Measurements from ENCODE around the gene MATN4.

MATN4 gene

GRCh38 chr20:45288860-45289259, 19.2 kb downstream of the MATN4 start:
- no peak for DNase-seq

- no peak for DNase-seq
Measured at GRCh38 chr20:45288376-45288775, 19.7 kb downstream of the MATN4 start.

GRCh38 chr20:45283551-45284057, 24.5 kb downstream of the MATN4 start:
- no peak for DNase-seq

GRCh38 chr20:45282700-45283550, 25.2 kb downstream of the MATN4 start:
- DNase-seq = no peak

- no peak for DNase-seq
Measured at GRCh38 chr20:45279992-45280391, 28.1 kb downstream of the MATN4 start.

- no peak for DNase-seq
Measured at GRCh38 chr20:45275338-45275737, 32.8 kb downstream of the MATN4 start.

- DNase-seq = no peak
Measured at GRCh38 chr20:45269754-45270270, 38.3 kb downstream of the MATN4 start.

GRCh38 chr20:45269056-45269455, 39.0 kb downstream of the MATN4 start:
- DNase-seq = no peak

GRCh38 chr20:45268531-45268930, 39.6 kb downstream of the MATN4 start:
- DNase-seq = no peak

- DNase-seq = no peak
Measured at GRCh38 chr20:45266977-45267376, 41.1 kb downstream of the MATN4 start.

- no peak for DNase-seq
Measured at GRCh38 chr20:45263556-45264266, 44.4 kb downstream of the MATN4 start.

GRCh38 chr20:45258664-45259063, 49.4 kb downstream of the MATN4 start:
- DNase-seq = no peak

GRCh38 chr20:45258259-45258658, 49.8 kb downstream of the MATN4 start:
- no peak for DNase-seq

GRCh38 chr20:45257711-45258110, 50.4 kb downstream of the MATN4 start:
- DNase-seq = no peak

- DNase-seq = no peak
Measured at GRCh38 chr20:45257161-45257560, 50.9 kb downstream of the MATN4 start.

GRCh38 chr20:45254383-45255262, 53.5 kb downstream of the MATN4 start, which contains the start of gene SLPI:
SLPI (minus strand) TSS chr20:45254564; CDS start chr20:45254543, 21 bp downstream.
- no peak for DNase-seq

GRCh38 chr20:45253261-45253660, 54.8 kb downstream of the MATN4 start:
- DNase-seq = no peak

- no peak for DNase-seq
Measured at GRCh38 chr20:45251884-45252560, 56.1 kb downstream of the MATN4 start.

- no peak for DNase-seq
Measured at GRCh38 chr20:45248609-45249008, 59.5 kb downstream of the MATN4 start.

GRCh38 chr20:45247865-45248264, 60.2 kb downstream of the MATN4 start:
- DNase-seq = no peak

- DNase-seq = no peak
Measured at GRCh38 chr20:45246109-45246508, 62.0 kb downstream of the MATN4 start.
